Measurements from ENCODE around the gene BTBD7.
"Not testable (repeated sequence)": the region's sequence is repeated elsewhere in the genome, so short reads cannot be mapped to it uniquely, and the experiment has no call there.

The BTBD7 gene

GRCh38 chr14:93249128-93249831 lies 83.6 kb downstream of the BTBD7 start:
- no peak for DNase-seq (ENCODE audit: low read depth, low spot score)

- no peak for DNase-seq (ENCODE audit: low read depth, low spot score)
These were observed 86.3 kb downstream of the BTBD7 start for GRCh38 chr14:93246534-93246933.

- no peak for DNase-seq (ENCODE audit: low read depth, low spot score)
These were observed 86.9 kb downstream of the BTBD7 start for GRCh38 chr14:93245764-93246420.

- DNase-seq (ENCODE audit: low read depth, low spot score): no peak
These were observed 92.2 kb downstream of the BTBD7 start for GRCh38 chr14:93240678-93241000.

GRCh38 chr14:93239869-93240677 lies 92.8 kb downstream of the BTBD7 start:
- DNase-seq (ENCODE audit: low read depth, low spot score): no peak

- DNase-seq (ENCODE audit: low read depth, low spot score): peak; percentile 57
These were observed 98.0 kb downstream of the BTBD7 start for GRCh38 chr14:93234798-93235197.

- DNase-seq (ENCODE audit: low read depth, low spot score): not testable (repeated sequence)
These were observed 99.8 kb downstream of the BTBD7 start for GRCh38 chr14:93233078-93233477.

- DNase-seq (ENCODE audit: low read depth, low spot score): no peak
These were observed 100.7 kb downstream of the BTBD7 start for GRCh38 chr14:93232159-93232558.

GRCh38 chr14:93231129-93231979 lies 101.5 kb downstream of the BTBD7 start:
- DNase-seq (ENCODE audit: low read depth, low spot score): peak; percentile 8

- DNase-seq (ENCODE audit: low read depth, low spot score): no peak
These were observed 102.3 kb downstream of the BTBD7 start for GRCh38 chr14:93230539-93230938.

GRCh38 chr14:93228550-93228949 lies 104.3 kb downstream of the BTBD7 start:
- no peak for DNase-seq (ENCODE audit: low read depth, low spot score)

- no peak for DNase-seq (ENCODE audit: low read depth, low spot score)
These were observed 109.3 kb downstream of the BTBD7 start for GRCh38 chr14:93223565-93223964.

GRCh38 chr14:93220509-93220908 lies 112.3 kb downstream of the BTBD7 start:
- no peak for DNase-seq (ENCODE audit: low read depth, low spot score)

GRCh38 chr14:93219103-93219726 lies 113.6 kb downstream of the BTBD7 start:
- no peak for DNase-seq (ENCODE audit: low read depth, low spot score)

GRCh38 chr14:93214598-93214997 lies 118.2 kb downstream of the BTBD7 start:
- no peak for DNase-seq (ENCODE audit: low read depth, low spot score)

GRCh38 chr14:93212432-93212831 lies 120.4 kb downstream of the BTBD7 start:
- DNase-seq (ENCODE audit: low read depth, low spot score): no peak

GRCh38 chr14:93207468-93208308 lies 125.1 kb downstream of the BTBD7 start:
- peak; percentile 27 for DNase-seq (ENCODE audit: low read depth, low spot score)

GRCh38 chr14:93206793-93207467 lies 125.9 kb downstream of the BTBD7 start, which contains the start of the genes GON7 and UBR7:
Gene GON7 (minus strand): TSS chr14:93207065. CDS start chr14:93207037, 28 bp downstream.
Gene UBR7 (plus strand): TSS chr14:93207256. CDS start chr14:93207292, 36 bp downstream.
- DNase-seq (ENCODE audit: low read depth, low spot score): peak; percentile 99

GRCh38 chr14:93201155-93201704 lies 131.6 kb downstream of the BTBD7 start:
- DNase-seq (ENCODE audit: low read depth, low spot score): peak; percentile 21

All from ELF-1 (cell line).